Measurements from ENCODE around the gene ASB16. TPM values are rescaled to one million over a fixed set of nuclear protein-coding genes. Genes with fewer than 3 reads are reported as not detected.

ASB16 gene
- total and polyA plus RNA-seq, 2 donors (not counting 1 experiment from before 2014, with no cell fraction given) = 0.17 TPM; not detected in 1

- H2AFZ ChIP-seq (ENCODE audit: low read length) = no peak overlapping the region
- H3K27ac ChIP-seq (ENCODE audit: insufficient read depth, low read length) = no peak overlapping the region
- TF ChIP-seq CTCF (conservative IDR thresholded peaks at IDR 0.05 in 1 of 2, IDR thresholded peaks at IDR 0.05 in 1 of 2; ENCODE audit: low read depth in 1 of 2, low read length in 2 of 2) (no peak), EZH2 (IDR thresholded peaks at IDR 0.05; ENCODE audit: low read length, missing control alignments) (no peak)
- no peak overlapping the region for H3K9ac ChIP-seq (ENCODE audit: insufficient read depth, low read length)
- H3K4me3 ChIP-seq (replicated peaks in 1 of 4; ENCODE audit: control extremely low read depth in 1 of 4, insufficient read depth in 1 of 4, low read depth in 3 of 4, low read length in 4 of 4) = no peak overlapping the region
- no peak overlapping the region for H3K4me2 ChIP-seq (ENCODE audit: extremely low read depth, insufficient read depth, low read length)
- no peaks in the 10 kb centered on the region for H3K9me3 ChIP-seq (ENCODE audit: control insufficient read depth, insufficient read depth, low read depth, low read length)
- H3K36me3 ChIP-seq (ENCODE audit: control insufficient read depth, insufficient read depth, low read length) = peaks cover 6% of the 10 kb centered on the region
- no peaks in the 10 kb centered on the region for H3K79me2 ChIP-seq (ENCODE audit: control insufficient read depth, insufficient read depth, low read length)
- no peak for DNase-seq (ENCODE audit: low read depth in 2 of 2)
- H4K20me1 ChIP-seq (ENCODE audit: control insufficient read depth, extremely low read depth, insufficient read depth, low read length) = no peaks in the 10 kb centered on the region
- H3K27me3 ChIP-seq (ENCODE audit: control insufficient read depth, insufficient read depth, low read length) = no peaks in the 10 kb centered on the region
- H3K4me1 ChIP-seq (ENCODE audit: control insufficient read depth, extremely low read depth, insufficient read depth, low read length) = no peaks in the 10 kb centered on the region
These were observed 7.6 kb downstream of the ASB16 start for GRCh38 chr17:44178133-44178532.

DNA sequence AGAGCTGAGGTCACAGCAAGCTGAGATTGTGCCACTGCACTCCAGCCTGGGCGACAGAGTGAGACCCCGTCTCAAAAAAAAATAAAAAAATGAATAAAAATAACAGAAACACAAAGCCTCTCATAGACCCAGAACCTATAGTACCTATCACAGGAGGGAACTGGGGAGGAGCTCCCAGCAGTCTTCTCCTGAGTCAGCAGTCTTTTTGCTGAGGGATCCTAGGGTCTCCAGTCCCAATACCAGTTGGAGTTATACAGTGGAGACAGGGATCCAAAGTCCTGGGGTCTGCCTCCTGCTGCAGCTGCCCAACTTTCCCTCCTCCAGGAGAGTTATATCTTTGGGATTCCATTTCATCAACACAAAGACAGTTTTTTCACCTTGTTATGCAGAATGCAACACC, 12.5 kb downstream of the ASB16 start:
- H3K4me1 ChIP-seq (ENCODE audit: control insufficient read depth, extremely low read depth, insufficient read depth, low read length) = peaks cover 1% of the 10 kb centered on the region
- H3K4me2 ChIP-seq (ENCODE audit: extremely low read depth, insufficient read depth, low read length) = no peak overlapping the region
- no peak overlapping the region for H3K9ac ChIP-seq (ENCODE audit: insufficient read depth, low read length)
- H2AFZ ChIP-seq (ENCODE audit: low read length) = no peak overlapping the region
- H4K20me1 ChIP-seq (ENCODE audit: control insufficient read depth, extremely low read depth, insufficient read depth, low read length) = no peaks in the 10 kb centered on the region
- H3K4me3 ChIP-seq (replicated peaks in 1 of 4; ENCODE audit: control extremely low read depth in 1 of 4, insufficient read depth in 1 of 4, low read depth in 3 of 4, low read length in 4 of 4) = no peak overlapping the region
- H3K27me3 ChIP-seq (ENCODE audit: control insufficient read depth, insufficient read depth, low read length) = no peaks in the 10 kb centered on the region
- peaks cover 29% of the 10 kb centered on the region for H3K79me2 ChIP-seq (ENCODE audit: control insufficient read depth, insufficient read depth, low read length)
- TF ChIP-seq EZH2 (IDR thresholded peaks at IDR 0.05; ENCODE audit: low read length, missing control alignments) = no peak
- TF ChIP-seq CTCF (conservative IDR thresholded peaks at IDR 0.05 in 1 of 2, IDR thresholded peaks at IDR 0.05 in 1 of 2; ENCODE audit: low read depth in 1 of 2, low read length in 2 of 2) = no peak
- no peaks in the 10 kb centered on the region for H3K9me3 ChIP-seq (ENCODE audit: control insufficient read depth, insufficient read depth, low read depth, low read length)
- H3K36me3 ChIP-seq (ENCODE audit: control insufficient read depth, insufficient read depth, low read length) = peaks cover 6% of the 10 kb centered on the region
- no peak for DNase-seq (ENCODE audit: low read depth in 2 of 2)
- H3K27ac ChIP-seq (ENCODE audit: insufficient read depth, low read length) = no peak overlapping the region

GRCh38 chr17:44184212-44184810, 13.8 kb downstream of the ASB16 start:
- H2AFZ ChIP-seq (ENCODE audit: low read length) = no peak overlapping the region
- TF ChIP-seq EZH2 (IDR thresholded peaks at IDR 0.05; ENCODE audit: low read length, missing control alignments) = no peak
- TF ChIP-seq CTCF (conservative IDR thresholded peaks at IDR 0.05 in 1 of 2, IDR thresholded peaks at IDR 0.05 in 1 of 2; ENCODE audit: low read depth in 1 of 2, low read length in 2 of 2) = no peak
- H3K27me3 ChIP-seq (ENCODE audit: control insufficient read depth, insufficient read depth, low read length) = no peaks in the 10 kb centered on the region
- no peak overlapping the region for H3K4me3 ChIP-seq (replicated peaks in 1 of 4; ENCODE audit: control extremely low read depth in 1 of 4, insufficient read depth in 1 of 4, low read depth in 3 of 4, low read length in 4 of 4)
- H3K4me1 ChIP-seq (ENCODE audit: control insufficient read depth, extremely low read depth, insufficient read depth, low read length) = peaks cover 9% of the 10 kb centered on the region
- H4K20me1 ChIP-seq (ENCODE audit: control insufficient read depth, extremely low read depth, insufficient read depth, low read length) = no peaks in the 10 kb centered on the region
- no peaks in the 10 kb centered on the region for H3K9me3 ChIP-seq (ENCODE audit: control insufficient read depth, insufficient read depth, low read depth, low read length)
- no peak overlapping the region for H3K27ac ChIP-seq (ENCODE audit: insufficient read depth, low read length)
- H3K36me3 ChIP-seq (ENCODE audit: control insufficient read depth, insufficient read depth, low read length) = peaks cover 7% of the 10 kb centered on the region
- no peak overlapping the region for H3K4me2 ChIP-seq (ENCODE audit: extremely low read depth, insufficient read depth, low read length)
- H3K79me2 ChIP-seq (ENCODE audit: control insufficient read depth, insufficient read depth, low read length) = peaks cover 40% of the 10 kb centered on the region
- no peak overlapping the region for H3K9ac ChIP-seq (ENCODE audit: insufficient read depth, low read length)
- DNase-seq (ENCODE audit: low read depth in 2 of 2) = no peak
